Mesodermal cell (in vitro differentiated cells): Measurements from ENCODE around the gene OXT.

ENCODE experiments used
- H3K27ac ChIP-seq: 2 replicates; pipeline ENCODE4 v1.7.0; 2013; ENCODE audit warnings: mild to moderate bottlenecking, low read depth, low read length, moderate library complexity; ENCODE audit not compliant: severe bottlenecking
- H3K36me3 ChIP-seq: 2 replicates; pipeline ENCODE4 v1.7.1; 2013; ENCODE audit warnings: mild to moderate bottlenecking, low read length, moderate library complexity; ENCODE audit not compliant: control insufficient read depth, insufficient read depth
- H3K4me1 ChIP-seq: one replicate; pipeline ENCODE4 v1.7.1; 2013; ENCODE audit warnings: mild to moderate bottlenecking, low read length; ENCODE audit not compliant: insufficient read depth, control insufficient read depth, poor library complexity, severe bottlenecking
- H3K4me3 ChIP-seq: 2 replicates; pipeline ENCODE4 v1.7.0; 2013; ENCODE audit warnings: low read length, control low read depth, mild to moderate bottlenecking; ENCODE audit not compliant: insufficient read depth, poor library complexity, severe bottlenecking; ENCODE audit errors: extremely low read depth
- H3K9me3 ChIP-seq: 2 replicates; pipeline ENCODE4 v1.7.1; 2013; ENCODE audit warnings: mild to moderate bottlenecking, low read length, moderate library complexity; ENCODE audit not compliant: control insufficient read depth
- WGBS, 2 experiments: methylation state at CpG; one replicate each; pipeline ENCODE4 v1.1.5; 2013; ENCODE audit warnings: missing lambda C conversion rate in 2 of 2; ENCODE audit not compliant: insufficient coverage in 2 of 2; 5-methylcytosine and 5-hydroxymethylcytosine counted together

Gene OXT

DNA sequence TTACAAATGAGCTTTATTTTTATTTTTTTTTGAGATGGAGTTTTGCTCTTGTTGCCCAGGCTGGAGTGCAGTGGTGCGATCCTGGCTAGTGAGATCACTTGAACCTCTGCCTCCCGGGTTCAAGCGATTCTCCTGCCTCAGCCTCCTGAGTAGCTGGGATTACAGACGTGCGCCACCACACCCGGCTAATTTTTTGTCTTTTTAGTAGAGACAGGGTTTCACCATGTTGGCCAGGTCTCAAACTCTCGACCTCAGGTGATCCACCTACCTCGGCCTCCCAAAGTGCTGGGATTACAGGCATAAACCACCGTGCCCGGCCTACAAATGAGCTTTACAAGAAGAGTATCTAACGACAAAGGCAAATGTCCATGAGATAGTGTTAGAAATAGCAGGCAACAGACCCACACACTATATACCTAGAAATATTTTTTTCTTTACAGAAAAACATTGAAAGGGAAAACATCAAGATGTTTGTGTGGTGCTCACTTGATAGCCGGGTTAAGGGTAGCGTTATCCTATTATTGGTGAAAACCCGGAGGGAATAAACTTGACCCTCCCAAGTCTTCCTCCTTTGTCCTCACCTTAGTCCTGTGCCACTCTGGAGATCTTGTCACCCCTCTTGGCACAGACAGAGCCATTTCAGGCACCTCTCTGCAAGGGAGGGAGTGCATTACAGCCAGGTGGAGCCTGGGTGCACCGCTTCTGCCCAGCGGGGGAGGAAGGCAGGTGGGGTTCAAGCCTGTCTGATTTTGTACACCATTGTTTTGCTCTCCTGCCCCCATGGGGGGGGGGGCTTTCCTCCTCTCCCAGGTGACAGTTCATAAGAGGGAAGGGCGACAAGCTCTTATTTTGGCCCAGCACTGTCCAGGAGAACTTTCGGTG is 34.1 kb downstream of the OXT start:
- no peak overlapping the region for H3K27ac ChIP-seq
- H3K4me3 ChIP-seq = no peak overlapping the region
- no peaks in the 10 kb centered on the region for H3K4me1 ChIP-seq
- no peaks in the 10 kb centered on the region for H3K9me3 ChIP-seq
- peaks cover 8% of the 10 kb centered on the region for H3K36me3 ChIP-seq
- 94 to 98% methylated on average over 10 to 12 of the region's 18 CpGs for WGBS, 2 experiments

DNA sequence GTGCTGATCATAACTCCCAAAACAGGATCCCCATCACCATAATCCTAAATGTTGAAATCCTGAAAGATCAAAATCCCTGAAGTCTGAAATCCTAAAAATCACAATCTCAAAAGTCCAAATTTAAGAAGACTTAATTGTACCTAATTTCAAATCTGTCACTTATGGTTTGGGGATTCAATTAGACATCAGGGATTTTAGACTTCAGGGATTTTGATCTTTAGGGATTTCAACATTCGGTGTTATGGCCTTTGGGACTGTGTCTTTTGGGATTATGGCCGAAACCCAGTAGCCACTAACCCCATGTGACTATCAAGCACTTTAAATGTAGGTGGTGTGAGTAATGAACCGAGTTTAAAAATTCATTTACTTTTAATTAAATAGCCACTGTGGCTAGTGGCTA is 34.8 kb downstream of the OXT start:
- Histone ChIP-seq H3K4me1 (no peaks in the 10 kb centered on the region), H3K9me3 (no peaks in the 10 kb centered on the region), H3K27ac (no peak overlapping the region), H3K36me3 (peaks cover 8% of the 10 kb centered on the region), H3K4me3 (no peak overlapping the region)
- WGBS, 2 experiments = 83 to 92% methylated on average over 1 to 2 of the region's 3 CpGs

DNA sequence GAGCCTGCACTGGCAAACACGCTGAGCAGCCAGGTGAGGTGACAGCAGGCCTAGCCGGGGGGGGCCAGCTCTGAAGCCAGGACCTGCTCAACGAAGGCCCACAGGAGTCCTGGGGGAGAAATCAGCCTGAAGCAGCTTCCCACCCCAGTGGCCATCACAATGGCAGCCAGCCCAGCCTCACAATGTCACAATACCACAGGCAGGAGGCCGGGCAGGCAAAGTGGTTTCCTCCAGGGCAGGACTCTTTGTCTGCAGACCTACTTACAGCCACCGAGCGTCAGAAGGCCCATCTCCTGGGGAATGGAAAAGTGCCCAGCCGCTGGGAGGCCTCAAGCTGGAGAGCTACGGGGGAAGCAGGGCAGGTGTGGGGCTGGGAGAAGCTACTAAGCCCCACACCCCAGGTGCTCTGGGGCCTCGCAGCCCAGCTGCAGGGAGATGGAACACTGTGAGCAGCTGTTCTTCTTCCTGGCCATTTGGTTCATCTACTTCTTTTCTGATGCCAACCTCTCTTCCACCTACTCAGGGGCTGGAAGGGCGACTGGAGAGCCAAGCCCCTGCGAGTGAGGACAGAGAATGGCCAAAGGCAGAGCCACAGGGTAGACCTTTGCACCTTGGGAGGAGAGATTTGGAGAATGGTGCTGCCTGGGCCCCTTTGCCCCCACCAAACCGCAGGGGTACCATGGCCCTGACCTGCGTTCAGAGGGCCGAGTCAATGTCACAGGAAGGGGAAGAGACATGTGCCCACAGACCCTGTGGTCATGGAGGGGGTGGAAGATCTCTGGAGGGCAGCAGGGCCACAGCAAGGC is 35.4 kb downstream of the OXT start:
- Histone ChIP-seq H3K9me3 (no peaks in the 10 kb centered on the region), H3K36me3 (peaks cover 8% of the 10 kb centered on the region), H3K4me3 (no peak overlapping the region), H3K4me1 (no peaks in the 10 kb centered on the region), H3K27ac (no peak overlapping the region)
- 70 to 81% methylated on average over 8 to 10 of the region's 14 CpGs for WGBS, 2 experiments

DNA sequence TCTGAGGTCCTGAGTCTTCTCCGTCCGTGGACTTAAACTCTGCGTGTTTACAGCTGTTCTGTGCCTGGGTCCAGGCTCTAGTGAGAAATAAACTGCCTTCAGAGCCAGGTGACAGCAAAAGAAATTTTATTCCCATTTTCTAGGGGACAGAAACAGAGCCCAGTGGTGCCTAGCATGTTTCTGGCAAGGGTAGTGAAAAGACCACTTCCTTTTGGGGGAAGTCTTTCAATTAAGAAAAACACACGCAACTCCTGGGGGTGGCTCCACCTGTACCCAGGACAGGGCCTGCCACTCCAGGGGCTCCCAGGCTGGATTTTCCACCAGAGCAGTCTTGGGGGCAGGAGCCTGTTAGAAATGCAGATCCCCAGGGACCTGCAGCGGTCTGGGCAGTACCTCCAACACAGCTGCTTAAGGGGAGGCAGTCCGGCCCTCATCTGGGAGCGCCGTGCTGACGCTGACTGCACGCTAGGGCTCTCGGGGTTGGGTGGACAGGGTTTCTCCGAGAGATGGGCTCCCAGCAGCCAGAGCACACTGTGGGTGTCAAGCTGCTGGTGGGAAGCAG is 36.1 kb downstream of the OXT start:
- WGBS, 2 experiments = 96 to 98% methylated on average over 11 to 12 of the region's 12 CpGs
- Histone ChIP-seq H3K4me1 (no peaks in the 10 kb centered on the region), H3K9me3 (no peaks in the 10 kb centered on the region), H3K36me3 (peaks cover 8% of the 10 kb centered on the region), H3K27ac (no peak overlapping the region), H3K4me3 (no peak overlapping the region)

DNA sequence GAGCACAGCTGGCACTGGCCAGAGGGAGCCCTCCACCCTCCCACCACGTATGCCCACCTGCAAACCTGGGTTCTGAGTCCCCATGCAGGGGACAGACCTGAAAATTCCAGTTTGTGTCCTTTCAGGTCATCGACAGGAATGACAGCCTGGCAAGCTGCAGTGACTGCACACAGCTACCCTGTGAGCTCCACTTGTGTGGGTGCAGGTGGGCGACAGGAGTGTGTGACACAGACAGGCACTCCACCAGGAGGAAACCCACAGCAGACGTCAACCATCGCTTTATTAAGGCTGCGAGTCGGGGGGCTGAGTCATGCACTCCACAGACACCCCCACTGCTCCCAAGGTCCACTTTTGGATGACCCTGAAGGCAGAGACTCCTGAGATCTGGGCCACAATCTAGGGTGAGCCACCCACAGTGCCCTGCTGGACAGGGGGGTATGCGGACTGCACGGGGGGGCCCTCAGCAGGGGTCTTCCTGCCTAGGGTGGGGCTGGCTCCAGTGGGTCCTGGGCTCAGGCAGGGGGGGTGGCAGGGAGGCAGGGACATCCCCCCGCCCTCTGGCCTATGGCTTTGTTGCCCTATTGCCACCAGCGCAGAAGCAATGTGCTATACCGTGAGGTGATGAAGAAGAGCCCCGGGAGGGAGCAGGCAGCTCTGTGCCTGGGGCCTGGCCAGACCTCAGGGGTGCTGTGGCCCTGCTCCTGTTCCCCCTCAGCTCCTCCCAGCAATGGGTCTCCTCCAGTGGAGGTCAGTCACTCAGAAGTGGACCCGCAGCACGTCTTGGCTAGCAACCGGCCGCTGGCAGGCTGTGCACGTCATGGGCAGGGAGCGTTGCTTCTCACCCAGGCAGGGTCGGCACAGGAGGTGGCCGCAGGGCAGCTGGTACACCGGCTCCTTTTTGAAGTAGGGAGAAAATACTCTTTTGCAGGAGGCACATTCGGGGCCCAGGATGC is 38.2 kb downstream of the OXT start:
- 95 to 96% methylated on average over 15 to 22 of the region's 23 CpGs for WGBS, 2 experiments
- Histone ChIP-seq H3K4me1 (no peaks in the 10 kb centered on the region), H3K9me3 (no peaks in the 10 kb centered on the region), H3K4me3 (no peak overlapping the region), H3K27ac (no peak overlapping the region), H3K36me3 (peaks cover 13% of the 10 kb centered on the region)

- H3K4me1 ChIP-seq = no peaks in the 10 kb centered on the region
- WGBS, 2 experiments = 92 to 96% methylated on average over 7 of the region's 7 CpGs
Observed at GRCh38 chr20:3111507-3111906, 40.1 kb downstream of the OXT start.

GRCh38 chr20:3111995-3112394 is 40.6 kb downstream of the OXT start:
- Histone ChIP-seq H3K36me3 (peaks cover 13% of the 10 kb centered on the region), H3K4me1 (no peaks in the 10 kb centered on the region), H3K9me3 (no peaks in the 10 kb centered on the region), H3K4me3 (no peak overlapping the region), H3K27ac (no peak overlapping the region)
- WGBS, 2 experiments = 100% methylated on average over 1 of the region's 2 CpGs; no CpG with 5 or more reads in 1 of the 2 experiments

More at GRCh38 chr20:3111507-3111906, 40.1 kb downstream of the OXT start:
- peaks cover 13% of the 10 kb centered on the region for H3K36me3 ChIP-seq
- H3K27ac ChIP-seq = no peak overlapping the region
- no peaks in the 10 kb centered on the region for H3K9me3 ChIP-seq
- H3K4me3 ChIP-seq = no peak overlapping the region

DNA sequence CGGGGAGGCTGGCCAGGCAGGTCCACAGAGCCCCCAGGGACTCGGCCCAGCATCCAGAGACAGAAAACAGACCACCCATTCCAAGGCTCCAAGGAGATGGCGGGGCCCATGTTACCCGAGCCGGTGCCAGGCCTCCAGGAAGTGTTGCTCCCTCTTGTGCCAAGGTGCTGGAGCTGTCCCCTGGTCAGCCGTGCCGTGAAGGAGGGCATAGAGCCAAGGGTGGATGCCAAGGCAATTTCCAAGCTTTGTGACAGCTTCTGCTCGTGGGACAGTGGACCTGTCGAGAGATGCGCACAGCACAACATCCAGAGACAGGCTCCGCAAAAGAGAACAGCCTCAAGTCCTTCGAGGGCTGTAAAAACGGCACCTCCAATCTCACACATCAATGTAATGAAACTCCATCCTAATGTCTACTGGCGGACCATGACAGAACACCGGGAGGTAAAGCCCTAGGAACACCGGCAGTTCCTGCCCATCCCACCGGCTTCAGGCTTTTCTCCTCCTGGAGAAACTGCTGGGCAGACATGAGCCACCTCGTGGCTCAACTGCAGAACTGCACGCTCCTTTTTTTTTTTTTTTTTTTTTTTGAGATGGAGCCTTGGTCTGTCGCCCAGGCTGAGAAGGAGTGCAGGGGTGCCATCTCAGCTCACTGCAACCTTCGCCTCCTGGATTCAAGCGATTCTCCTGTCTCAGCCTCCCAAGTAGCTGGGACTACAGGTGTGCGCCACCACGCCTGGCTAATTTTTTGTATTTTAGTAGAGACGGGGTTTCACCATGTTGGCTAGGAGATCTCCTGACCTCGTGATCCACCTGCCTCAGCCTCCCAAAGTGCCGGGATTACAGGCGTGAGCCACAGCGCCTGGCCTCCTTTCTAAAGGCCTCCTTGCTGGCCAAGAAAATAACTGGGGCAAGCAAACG is 44.0 kb downstream of the OXT start:
- 71 to 76% methylated on average over 23 to 25 of the region's 30 CpGs for WGBS, 2 experiments

GRCh38 chr20:3116341-3116740 is 44.9 kb downstream of the OXT start:
- Histone ChIP-seq H3K27ac (no peak overlapping the region), H3K36me3 (peaks cover 18% of the 10 kb centered on the region), H3K4me1 (no peaks in the 10 kb centered on the region), H3K9me3 (no peaks in the 10 kb centered on the region), H3K4me3 (no peak overlapping the region)
- 90 to 100% methylated on average over 2 of the region's 4 CpGs for WGBS, 2 experiments

More for the DNA sequence above, 44.0 kb downstream of the OXT start:
- Histone ChIP-seq H3K4me3 (no peak overlapping the region), H3K27ac (no peak overlapping the region), H3K36me3 (peaks cover 10% of the 10 kb centered on the region), H3K4me1 (no peaks in the 10 kb centered on the region), H3K9me3 (no peaks in the 10 kb centered on the region)
